SKM-1 treated with dmso at 0.1 percent for 144 hours (cell line): ENCODE data around the gene SLC9A8.

ENCODE experiments used
- DNase-seq: peaks from one replicate; lab custom pipeline; 2025; ENCODE audit not compliant: unreplicated experiment; lab: John Stamatoyannopoulos, UW

SLC9A8 gene

DNA sequence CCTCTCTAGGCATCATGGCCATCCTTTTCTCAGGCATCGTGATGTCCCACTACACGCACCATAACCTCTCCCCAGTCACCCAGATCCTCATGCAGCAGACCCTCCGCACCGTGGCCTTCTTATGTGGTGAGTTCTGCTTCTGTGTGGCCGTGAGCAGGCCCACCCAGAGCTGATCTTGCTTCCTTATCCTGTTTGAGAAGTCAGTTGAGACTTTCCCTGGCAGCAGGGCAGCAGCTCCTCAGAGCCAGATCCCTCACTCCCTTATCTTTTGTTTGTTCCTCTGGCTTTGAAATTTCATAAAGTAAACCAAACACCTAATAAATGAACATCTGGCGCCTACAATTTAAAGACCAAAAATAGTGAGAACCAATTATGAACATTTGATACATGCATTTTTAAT lies 62.1 kb downstream of the SLC9A8 start:
- no peak for DNase-seq

DNA sequence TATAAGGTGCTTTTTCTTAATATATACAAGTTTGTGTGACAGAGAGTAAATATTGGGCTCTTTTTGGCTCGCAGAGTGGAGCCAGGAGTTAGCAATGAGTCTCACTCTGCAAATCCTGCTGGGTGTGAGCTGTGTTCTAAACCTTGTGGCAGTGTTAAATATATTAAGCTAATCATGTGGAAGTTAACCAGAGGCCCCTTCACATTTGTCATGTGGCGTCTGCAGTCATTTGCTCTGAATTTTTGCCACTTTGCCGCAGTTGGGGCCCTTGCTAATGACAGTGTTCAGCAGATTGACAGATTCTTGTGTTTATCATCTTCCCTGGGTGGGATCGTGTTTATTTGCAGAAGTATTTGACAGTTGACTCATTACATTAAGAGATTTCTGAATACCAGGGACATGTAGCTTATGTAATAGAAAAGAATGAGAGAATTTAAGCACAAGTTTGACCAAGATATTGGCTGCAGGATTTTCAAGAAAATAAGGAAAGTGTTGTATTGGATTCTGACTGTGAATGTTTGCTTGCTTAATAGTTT lies 64.8 kb downstream of the SLC9A8 start:
- no peak for DNase-seq

DNA sequence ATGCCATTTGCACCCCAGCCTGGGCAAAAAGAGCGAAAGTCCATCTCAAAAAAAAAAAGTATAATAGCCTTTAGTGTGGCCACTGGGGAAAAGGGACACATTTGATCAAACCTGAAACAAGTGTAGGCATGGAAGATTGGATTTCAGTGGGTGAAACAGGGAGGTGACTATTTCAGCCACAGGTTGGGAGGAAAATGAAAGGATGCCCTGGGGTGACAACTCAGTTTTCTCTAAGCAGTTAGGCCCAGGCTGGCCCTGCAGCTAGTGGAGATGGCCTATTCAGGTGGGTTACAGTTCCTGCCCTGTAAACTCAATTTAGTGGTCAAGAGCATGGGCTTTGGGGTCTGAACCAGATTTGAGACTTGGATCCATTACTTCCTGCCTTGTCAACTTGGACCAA lies 66.3 kb downstream of the SLC9A8 start:
- no peak for DNase-seq

DNA sequence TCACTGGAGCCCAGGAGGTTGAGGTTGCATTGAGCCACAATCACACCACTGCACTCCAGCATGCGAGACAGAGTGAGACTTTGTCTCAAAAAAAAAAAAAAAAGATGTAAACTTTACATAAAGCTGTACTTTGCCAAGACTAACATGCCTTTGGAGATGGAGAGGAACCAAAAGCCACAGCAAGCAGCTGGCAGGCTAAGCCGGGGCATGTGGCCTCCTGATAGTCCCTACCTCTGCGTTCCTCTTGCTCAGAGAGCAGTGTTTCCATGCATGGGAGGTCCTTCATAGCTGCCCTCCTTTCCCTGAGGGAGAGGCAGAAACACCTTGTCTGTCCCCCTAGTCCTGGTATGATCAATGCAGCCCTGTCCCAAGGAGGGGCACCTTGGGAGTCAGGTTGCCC lies 67.5 kb downstream of the SLC9A8 start:
- DNase-seq: no peak

DNA sequence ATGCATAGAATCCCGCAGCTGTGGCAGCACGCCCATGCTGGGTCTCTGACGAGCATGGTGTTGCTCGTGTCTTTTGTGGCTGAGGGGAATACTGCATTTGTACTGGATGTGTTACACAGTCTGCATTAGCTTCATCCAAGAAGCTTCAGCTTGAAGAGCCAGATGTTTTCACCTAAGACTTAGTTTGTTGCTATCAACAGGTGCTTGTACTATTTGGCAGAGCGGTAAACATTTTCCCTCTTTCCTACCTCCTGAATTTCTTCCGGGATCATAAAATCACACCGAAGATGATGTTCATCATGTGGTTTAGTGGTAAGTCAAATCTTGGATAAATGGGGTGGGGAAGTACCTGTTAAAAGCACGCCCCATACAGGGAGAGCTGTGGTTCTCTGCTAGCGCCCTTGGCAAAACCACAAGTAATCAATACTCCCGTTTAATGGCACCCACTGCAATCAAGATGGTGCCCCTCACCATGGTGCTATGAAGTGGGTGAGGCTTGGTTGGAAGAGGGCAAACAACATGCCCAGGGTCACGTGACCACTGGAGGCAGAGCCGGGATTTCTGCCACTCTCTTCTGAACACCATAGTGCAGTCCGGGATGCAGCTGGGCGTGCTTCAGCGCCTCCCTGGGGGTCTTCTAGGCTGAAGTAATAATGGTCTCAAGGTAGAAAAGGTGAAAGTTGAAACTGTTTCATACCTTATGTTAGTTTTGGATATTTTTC lies 68.3 kb downstream of the SLC9A8 start:
- DNase-seq: no peak

DNA sequence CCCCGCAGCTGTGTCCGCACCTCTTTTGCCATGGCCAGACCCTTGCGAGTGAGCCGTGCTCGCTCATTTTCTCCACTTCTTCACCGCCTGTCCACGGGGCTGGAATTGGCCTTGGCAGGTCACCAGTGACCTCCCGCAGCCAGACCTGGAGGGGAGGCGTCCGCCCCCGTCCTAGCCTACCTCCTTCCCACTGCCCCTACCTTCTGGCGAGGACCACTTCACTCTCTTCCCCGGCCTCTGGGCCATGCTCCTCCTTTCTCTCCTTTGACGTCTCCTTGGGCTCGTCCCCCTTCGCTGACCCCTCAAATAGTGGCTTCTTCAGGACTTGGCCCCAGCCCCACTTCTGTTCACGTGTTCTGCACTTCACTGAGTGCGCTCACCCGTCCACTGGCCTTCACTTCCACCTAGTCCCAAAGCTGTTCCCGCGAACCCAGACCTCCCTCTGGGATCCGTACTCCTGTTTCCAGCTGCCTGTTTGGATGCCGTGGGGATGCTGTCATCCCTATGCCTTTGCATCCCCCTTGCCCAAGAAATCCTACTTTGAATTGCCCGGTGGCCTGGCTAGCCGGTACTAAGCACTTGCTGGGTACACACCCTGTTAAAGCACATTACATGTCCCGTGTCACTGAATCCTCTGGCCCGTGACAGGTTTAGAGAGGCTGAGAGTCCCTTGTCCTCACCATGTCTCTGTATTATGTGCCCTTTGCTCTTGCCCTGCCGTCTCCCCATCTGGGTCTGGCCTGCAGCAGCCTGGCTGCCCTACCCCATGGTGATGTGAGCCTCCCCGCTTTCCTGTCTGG lies 69.7 kb downstream of the SLC9A8 start:
- no peak for DNase-seq

DNA sequence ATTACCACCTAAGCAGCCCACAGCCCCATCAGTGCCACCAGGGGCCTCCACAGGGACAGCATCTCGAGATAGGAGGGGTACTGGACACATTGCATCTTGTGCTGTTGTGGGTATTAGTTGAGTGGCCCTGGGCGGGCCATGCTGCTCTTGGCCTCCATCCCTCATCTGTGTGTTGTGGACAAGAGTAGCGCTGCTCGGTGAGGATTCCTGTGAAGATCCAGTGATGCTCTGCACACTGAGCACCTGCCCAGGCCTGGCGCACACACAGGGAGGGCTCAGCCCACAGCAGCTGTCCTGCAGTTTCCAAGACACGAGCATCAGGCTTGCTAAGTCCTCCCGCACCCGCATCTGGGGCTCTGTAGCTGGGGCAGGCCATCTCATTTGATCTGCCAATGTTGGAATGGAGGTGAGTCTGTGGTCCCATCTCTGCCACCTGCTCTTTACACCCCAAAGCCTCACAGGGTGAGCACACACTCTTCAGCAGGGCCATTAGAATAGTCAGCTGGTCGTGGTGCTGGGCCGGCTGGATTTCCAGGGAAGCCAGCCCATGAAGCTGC lies 70.7 kb downstream of the SLC9A8 start:
- no peak for DNase-seq

- no peak for DNase-seq
These were observed 73.1 kb downstream of the SLC9A8 start for GRCh38 chr20:49885558-49886332.

GRCh38 chr20:49886571-49887213 lies 74.1 kb downstream of the SLC9A8 start:
- no peak for DNase-seq

- no peak for DNase-seq
These were observed 74.9 kb downstream of the SLC9A8 start for GRCh38 chr20:49887251-49888211.

DNA sequence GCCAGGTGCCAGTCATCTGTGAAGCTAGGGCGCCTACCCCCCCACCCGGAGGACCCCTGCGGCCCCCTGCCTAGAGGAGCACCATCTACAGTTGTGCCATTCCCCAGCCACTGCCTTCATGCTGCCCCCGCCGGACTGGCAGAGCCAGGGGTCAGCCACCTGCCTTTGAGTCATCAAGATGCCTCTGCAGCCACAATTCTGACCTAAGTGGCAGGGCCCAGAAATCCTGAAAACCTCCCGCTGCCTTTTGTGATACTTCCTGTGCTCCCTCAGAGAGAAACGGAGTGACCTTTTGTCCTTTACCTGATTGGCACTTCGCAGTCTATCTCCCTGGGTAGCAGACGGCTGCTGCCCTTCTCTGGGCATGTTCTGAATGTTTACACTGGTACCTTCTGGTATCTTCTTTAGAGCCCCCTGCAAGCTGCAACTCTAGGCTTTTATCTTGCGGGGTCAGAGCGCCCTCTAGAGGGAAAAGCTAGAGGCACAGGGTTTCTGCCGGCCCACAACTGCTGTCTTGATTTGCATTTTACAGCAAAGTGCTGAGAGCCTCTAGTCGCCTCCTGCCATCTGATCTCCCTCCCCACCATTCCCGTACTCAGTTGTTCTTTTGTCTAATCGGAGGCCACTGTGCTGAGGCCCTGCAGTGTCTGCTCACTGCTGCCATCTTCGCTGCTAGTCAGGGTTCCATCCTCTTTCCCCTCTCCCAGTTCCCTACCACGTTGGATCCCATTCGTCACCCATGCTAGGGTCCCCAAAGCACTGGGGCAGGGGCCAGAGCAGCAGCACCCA lies 75.8 kb downstream of the SLC9A8 start:
- peak; percentile 27 for DNase-seq

- no peak for DNase-seq
These were observed 76.6 kb downstream of the SLC9A8 start for GRCh38 chr20:49889001-49889934.

DNA sequence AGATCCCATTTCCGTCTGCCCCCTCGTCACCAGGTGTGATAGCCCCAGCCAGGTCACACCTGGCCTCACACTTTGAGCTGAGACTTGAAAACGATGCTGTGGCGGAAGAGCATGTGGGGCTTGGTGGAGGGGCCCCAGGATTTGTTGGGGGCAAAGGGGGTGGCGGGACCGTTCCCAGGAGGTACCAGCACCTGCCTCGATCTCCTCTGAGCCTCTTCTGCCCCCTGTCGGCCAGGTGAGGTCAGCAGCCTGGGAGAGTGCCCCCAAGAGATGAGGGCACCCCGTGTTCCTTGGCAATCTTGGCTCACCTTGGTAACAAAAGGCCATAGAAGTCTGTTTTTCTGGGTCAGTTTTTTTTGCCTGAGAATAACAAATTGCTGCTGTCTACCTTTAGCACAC lies 77.3 kb downstream of the SLC9A8 start:
- DNase-seq: no peak

GRCh38 chr20:49890471-49891361 lies 78.1 kb downstream of the SLC9A8 start:
- DNase-seq: no peak

DNA sequence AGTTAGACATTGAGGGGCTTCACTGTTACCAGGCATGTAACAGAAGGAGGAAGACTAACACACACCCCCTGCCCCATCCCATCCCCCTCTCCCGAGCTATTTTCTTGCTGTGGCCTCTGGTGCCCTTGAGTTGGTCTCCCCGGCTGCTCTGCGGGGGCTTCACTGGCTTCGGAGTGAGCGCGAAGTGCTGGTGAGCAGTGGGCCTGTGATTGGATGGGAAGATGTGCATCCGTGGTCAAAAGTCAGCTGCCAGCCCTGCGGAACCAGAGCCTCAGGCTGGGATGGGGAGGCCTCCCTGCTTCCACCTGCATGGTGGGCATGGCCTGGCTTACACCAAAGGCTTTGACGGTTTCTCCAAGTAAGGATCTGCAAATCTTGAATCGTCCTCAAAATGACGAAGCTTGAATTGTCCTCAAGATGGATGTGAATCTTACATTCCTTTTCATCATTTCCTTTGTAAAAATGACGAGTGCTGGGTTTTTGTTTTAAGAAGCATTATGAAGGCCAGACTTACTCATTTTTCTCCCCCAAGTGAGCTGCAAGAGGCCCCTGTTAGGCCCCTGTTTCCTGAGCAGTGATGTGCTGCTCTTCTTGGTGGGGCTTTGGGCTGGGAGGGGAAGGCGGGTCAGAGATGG lies 79.0 kb downstream of the SLC9A8 start:
- DNase-seq: no peak

GRCh38 chr20:49892260-49892659 lies 79.6 kb downstream of the SLC9A8 start:
- DNase-seq: no peak
